ENCODE results near the gene CRY2.

The CRY2 gene

GRCh38 chr11:45850446-45850845 lies 3.2 kb downstream of the CRY2 start:
- peaks cover 26% of the 10 kb centered on the region for H3K4me1 Mint-ChIP-seq (ENCODE audit: low read depth)
- no peaks in the 10 kb centered on the region for H3K9me3 Mint-ChIP-seq
- H3K4me3 Mint-ChIP-seq, result no peak overlapping the region
- DNase-seq (ENCODE audit: low spot score), result no peak
- no peak overlapping the region for H3K27ac Mint-ChIP-seq
- no peaks in the 10 kb centered on the region for H3K36me3 Mint-ChIP-seq (ENCODE audit: low read depth)
- H3K27me3 Mint-ChIP-seq (ENCODE audit: low read depth), result peaks cover 2% of the 10 kb centered on the region

GRCh38 chr11:45851228-45851627 lies 4.0 kb downstream of the CRY2 start:
- H3K9me3 Mint-ChIP-seq, result no peaks in the 10 kb centered on the region
- no peak overlapping the region for H3K27ac Mint-ChIP-seq
- no peaks in the 10 kb centered on the region for H3K27me3 Mint-ChIP-seq (ENCODE audit: low read depth)
- H3K4me3 Mint-ChIP-seq, result no peak overlapping the region
- H3K4me1 Mint-ChIP-seq (ENCODE audit: low read depth), result peaks cover 26% of the 10 kb centered on the region
- H3K36me3 Mint-ChIP-seq (ENCODE audit: low read depth), result no peaks in the 10 kb centered on the region
- no peak for DNase-seq (ENCODE audit: low spot score)

- Mint-ChIP-seq H3K27me3 (ENCODE audit: low read depth) (no peaks in the 10 kb centered on the region), H3K4me1 (ENCODE audit: low read depth) (peaks cover 18% of the 10 kb centered on the region), H3K36me3 (ENCODE audit: low read depth) (peaks cover 4% of the 10 kb centered on the region), H3K4me3 (no peak overlapping the region), H3K27ac (no peak overlapping the region), H3K9me3 (no peaks in the 10 kb centered on the region)
- DNase-seq (ENCODE audit: low spot score), result no peak
Observed at GRCh38 chr11:45852018-45852711, 4.9 kb downstream of the CRY2 start.

GRCh38 chr11:45852712-45853101 lies 5.4 kb downstream of the CRY2 start:
- Mint-ChIP-seq H3K4me3 (no peak overlapping the region), H3K27ac (no peak overlapping the region), H3K9me3 (no peaks in the 10 kb centered on the region), H3K27me3 (ENCODE audit: low read depth) (no peaks in the 10 kb centered on the region), H3K4me1 (ENCODE audit: low read depth) (peaks cover 18% of the 10 kb centered on the region), H3K36me3 (ENCODE audit: low read depth) (peaks cover 8% of the 10 kb centered on the region)
- DNase-seq (ENCODE audit: low spot score), result no peak

GRCh38 chr11:45853332-45854219 lies 6.3 kb downstream of the CRY2 start:
- H3K4me1 Mint-ChIP-seq (ENCODE audit: low read depth), result peaks cover 13% of the 10 kb centered on the region
- H3K4me3 Mint-ChIP-seq, result no peak overlapping the region
- no peaks in the 10 kb centered on the region for H3K27me3 Mint-ChIP-seq (ENCODE audit: low read depth)
- H3K27ac Mint-ChIP-seq, result no peak overlapping the region
- no peaks in the 10 kb centered on the region for H3K9me3 Mint-ChIP-seq
- DNase-seq (ENCODE audit: low spot score), result no peak
- H3K36me3 Mint-ChIP-seq (ENCODE audit: low read depth), result peaks cover 10% of the 10 kb centered on the region

- Mint-ChIP-seq H3K4me3 (no peak overlapping the region), H3K9me3 (no peaks in the 10 kb centered on the region), H3K27me3 (ENCODE audit: low read depth) (no peaks in the 10 kb centered on the region), H3K27ac (no peak overlapping the region), H3K36me3 (ENCODE audit: low read depth) (peaks cover 14% of the 10 kb centered on the region), H3K4me1 (ENCODE audit: low read depth) (peaks cover 3% of the 10 kb centered on the region)
- no peak for DNase-seq (ENCODE audit: low spot score)
Observed at GRCh38 chr11:45855308-45855707, 8.0 kb downstream of the CRY2 start.

- no peak for DNase-seq (ENCODE audit: low spot score)
- H3K27me3 Mint-ChIP-seq (ENCODE audit: low read depth), result no peaks in the 10 kb centered on the region
- H3K27ac Mint-ChIP-seq, result no peak overlapping the region
- H3K4me3 Mint-ChIP-seq, result no peak overlapping the region
- H3K9me3 Mint-ChIP-seq, result no peaks in the 10 kb centered on the region
- H3K4me1 Mint-ChIP-seq (ENCODE audit: low read depth), result no peaks in the 10 kb centered on the region
- peaks cover 14% of the 10 kb centered on the region for H3K36me3 Mint-ChIP-seq (ENCODE audit: low read depth)
Observed at GRCh38 chr11:45856044-45856468, 8.8 kb downstream of the CRY2 start.

GRCh38 chr11:45857961-45858474 lies 10.7 kb downstream of the CRY2 start:
- H3K4me3 Mint-ChIP-seq, result no peak overlapping the region
- H3K27ac Mint-ChIP-seq, result no peak overlapping the region
- no peak for DNase-seq (ENCODE audit: low spot score)
- no peaks in the 10 kb centered on the region for H3K27me3 Mint-ChIP-seq (ENCODE audit: low read depth)
- no peaks in the 10 kb centered on the region for H3K4me1 Mint-ChIP-seq (ENCODE audit: low read depth)
- no peaks in the 10 kb centered on the region for H3K9me3 Mint-ChIP-seq
- H3K36me3 Mint-ChIP-seq (ENCODE audit: low read depth), result peaks cover 29% of the 10 kb centered on the region

- Mint-ChIP-seq H3K27me3 (ENCODE audit: low read depth) (no peaks in the 10 kb centered on the region), H3K27ac (no peak overlapping the region), H3K4me1 (ENCODE audit: low read depth) (no peaks in the 10 kb centered on the region), H3K9me3 (no peaks in the 10 kb centered on the region), H3K36me3 (ENCODE audit: low read depth) (peaks cover 31% of the 10 kb centered on the region), H3K4me3 (no peak overlapping the region)
- no peak for DNase-seq (ENCODE audit: low spot score)
Observed at GRCh38 chr11:45858751-45859398, 11.6 kb downstream of the CRY2 start.

- Mint-ChIP-seq H3K4me1 (ENCODE audit: low read depth) (no peaks in the 10 kb centered on the region), H3K9me3 (no peaks in the 10 kb centered on the region), H3K27ac (no peak overlapping the region), H3K36me3 (ENCODE audit: low read depth) (peaks cover 31% of the 10 kb centered on the region), H3K27me3 (ENCODE audit: low read depth) (no peaks in the 10 kb centered on the region), H3K4me3 (no peak overlapping the region)
- no peak for DNase-seq (ENCODE audit: low spot score)
Observed at GRCh38 chr11:45859661-45860140, 12.4 kb downstream of the CRY2 start.

GRCh38 chr11:45860348-45860747 lies 13.1 kb downstream of the CRY2 start:
- no peak overlapping the region for H3K4me3 Mint-ChIP-seq
- no peaks in the 10 kb centered on the region for H3K9me3 Mint-ChIP-seq
- H3K4me1 Mint-ChIP-seq (ENCODE audit: low read depth), result no peaks in the 10 kb centered on the region
- H3K36me3 Mint-ChIP-seq (ENCODE audit: low read depth), result peaks cover 32% of the 10 kb centered on the region
- no peak overlapping the region for H3K27ac Mint-ChIP-seq
- H3K27me3 Mint-ChIP-seq (ENCODE audit: low read depth), result no peaks in the 10 kb centered on the region
- DNase-seq (ENCODE audit: low spot score), result no peak

GRCh38 chr11:45860764-45861510 lies 13.7 kb downstream of the CRY2 start:
- H3K36me3 Mint-ChIP-seq (ENCODE audit: low read depth), result peaks cover 35% of the 10 kb centered on the region
- no peak overlapping the region for H3K4me3 Mint-ChIP-seq
- no peaks in the 10 kb centered on the region for H3K27me3 Mint-ChIP-seq (ENCODE audit: low read depth)
- DNase-seq (ENCODE audit: low spot score), result no peak
- H3K27ac Mint-ChIP-seq, result no peak overlapping the region
- H3K4me1 Mint-ChIP-seq (ENCODE audit: low read depth), result no peaks in the 10 kb centered on the region
- H3K9me3 Mint-ChIP-seq, result no peaks in the 10 kb centered on the region

GRCh38 chr11:45864041-45864440 lies 16.8 kb downstream of the CRY2 start:
- H3K36me3 Mint-ChIP-seq (ENCODE audit: low read depth), result peaks cover 32% of the 10 kb centered on the region
- H3K27ac Mint-ChIP-seq, result no peak overlapping the region
- H3K27me3 Mint-ChIP-seq (ENCODE audit: low read depth), result no peaks in the 10 kb centered on the region
- no peaks in the 10 kb centered on the region for H3K4me1 Mint-ChIP-seq (ENCODE audit: low read depth)
- H3K9me3 Mint-ChIP-seq, result no peaks in the 10 kb centered on the region
- H3K4me3 Mint-ChIP-seq, result no peak overlapping the region
- DNase-seq (ENCODE audit: low spot score), result no peak
